Activated CD4-positive, CD25-positive, alpha-beta regulatory T cell (primary cell): ENCODE measurements around the gene CCL8.

ENCODE experiments used
- DNase-seq, 4 experiments: peaks; one replicate each; lab custom pipeline; 2025; lab: John Stamatoyannopoulos, UW

Gene CCL8

GRCh38 chr17:34367486-34368195 lies 48.4 kb downstream of the CCL8 start:
- no peak for DNase-seq

GRCh38 chr17:34368196-34368945 lies 49.1 kb downstream of the CCL8 start:
- no peak for DNase-seq

- DNase-seq, result no peak
These were observed 49.8 kb downstream of the CCL8 start for GRCh38 chr17:34368946-34369500.

GRCh38 chr17:34369571-34369970 lies 50.3 kb downstream of the CCL8 start:
- no peak for DNase-seq

GRCh38 chr17:34370376-34370996 lies 51.3 kb downstream of the CCL8 start:
- DNase-seq, result no peak

GRCh38 chr17:34370997-34371395 lies 51.8 kb downstream of the CCL8 start:
- DNase-seq, result no peak
